Endothelial cell of umbilical vein (primary cell): ENCODE data around the gene MFAP4. TPM values are rescaled to one million over a fixed set of nuclear protein-coding genes. Genes with fewer than 3 reads are reported as not detected.

ENCODE experiments used
- BruUV-seq: library from RNA; stranded (reverse); fragments of 400-500 nt; replicated peaks from 2 replicates; lab custom pipeline; 2021; lab: Mats Ljungman, UMichigan
- CTCF ChIA-PET: fragments of 300-600, 350-600 bp; sonication (Branson Sonifier 250); formaldehyde crosslinking; loops from one replicate; lab custom pipeline; 2021; ENCODE audit warnings: antibody characterized with exemption, inconsistent platforms; lab: Charles Lee
- POLR2A ChIA-PET: fragments of 300-600, 350-600 bp; sonication (Branson Sonifier 250); formaldehyde crosslinking; loops from one replicate; lab custom pipeline; 2021; ENCODE audit warnings: antibody characterized with exemption, inconsistent platforms; lab: Charles Lee
- DNase-seq: peaks from one replicate; pipeline ENCODE4 v3.0.0-alpha.2; 2011; ENCODE audit warnings: low read depth, low spot score
- FAIRE-seq: peaks from 2 replicates; lab custom pipeline; 2011; peaks lifted over from hg19 to GRCh38; lab: Jason Lieb, UNC
- H2AFZ ChIP-seq: 2 replicates; pipeline ENCODE4 v1.6.0; 2012; ENCODE audit warnings: low read depth, low read length, control low read depth, inconsistent platforms
- H3K27ac ChIP-seq: 2 replicates; pipeline ENCODE4 v1.5.1; 2011; ENCODE audit warnings: low read depth, mild to moderate bottlenecking, control low read depth, low read length, moderate library complexity; ENCODE audit not compliant: insufficient read depth
- H3K27me3 ChIP-seq, 2 experiments: 2 replicates each; pipeline versions ENCODE4 v1.6.0 to v1.6.1; 2011; ENCODE audit warnings: low read length in 2 of 2, mixed read lengths in 1 of 2; ENCODE audit not compliant: control insufficient read depth in 2 of 2, insufficient read depth in 2 of 2
- H3K36me3 ChIP-seq, 2 experiments: 2 replicates in 1 of 2; 3 replicates in 1 of 2; pipeline ENCODE4 v1.5.1; 2011; ENCODE audit warnings: low read length in 2 of 2, mild to moderate bottlenecking in 1 of 2, moderate library complexity in 1 of 2; ENCODE audit not compliant: control insufficient read depth in 2 of 2, insufficient read depth in 2 of 2; ENCODE audit errors: extremely low read depth in 1 of 2
- H3K4me1 ChIP-seq: 3 replicates; pipeline ENCODE4 v1.5.1; 2011; ENCODE audit warnings: mild to moderate bottlenecking, low read length; ENCODE audit not compliant: control insufficient read depth, insufficient read depth; ENCODE audit errors: extremely low read depth
- H3K4me2 ChIP-seq: 2 replicates; pipeline ENCODE4 v1.6.1; 2011; ENCODE audit warnings: low read length, control low read depth, mixed read lengths; ENCODE audit not compliant: insufficient read depth
- H3K4me3 ChIP-seq, 3 experiments: fragments of 200-600 bp in 1 of 3; sonication (generic), shearing (Covaris generic) in 1 of 3; replicated peaks in 1 of 3; 2 replicates each; pipeline ENCODE4 v1.5.1; 2011 to 2016; ENCODE audit warnings: control low read depth in 3 of 3, low read length in 3 of 3, mild to moderate bottlenecking in 2 of 3, inconsistent platforms in 1 of 3, low read depth in 1 of 3, moderate library complexity in 1 of 3; ENCODE audit not compliant: insufficient read depth in 1 of 3
- H3K79me2 ChIP-seq: 2 replicates; pipeline ENCODE4 v1.6.0; 2012; ENCODE audit warnings: low read length, inconsistent platforms; ENCODE audit not compliant: control insufficient read depth, insufficient read depth
- H3K9ac ChIP-seq: replicated peaks from 2 replicates; pipeline ENCODE3; 2011; ENCODE audit warnings: low read length, control low read depth; ENCODE audit not compliant: insufficient read depth; ENCODE audit errors: extremely low read depth
- H3K9me1 ChIP-seq: replicated peaks from 3 replicates; pipeline ENCODE4 v1.6.0; 2011; ENCODE audit warnings: mild to moderate bottlenecking, low read length; ENCODE audit not compliant: control insufficient read depth, insufficient read depth; ENCODE audit errors: extremely low read depth
- H3K9me3 ChIP-seq: replicated peaks from 2 replicates; pipeline ENCODE4 v1.5.1; 2012; ENCODE audit warnings: low read length, inconsistent platforms; ENCODE audit not compliant: control insufficient read depth, insufficient read depth
- H4K20me1 ChIP-seq: replicated peaks from 2 replicates; pipeline ENCODE3; 2011; ENCODE audit warnings: mild to moderate bottlenecking, low read length; ENCODE audit not compliant: control insufficient read depth, insufficient read depth; ENCODE audit errors: extremely low read depth
- CTCF ChIP-seq, 2 donors: IDR thresholded peaks; 1 replicate in 1 of 2; 2 replicates in 1 of 2; pipeline ENCODE4 v1.5.1; 2011; ENCODE audit warnings: low read length in 2 of 2, mild to moderate bottlenecking in 2 of 2, moderate library complexity in 2 of 2, control low read depth in 1 of 2, inconsistent platforms in 1 of 2, low read depth in 1 of 2; ENCODE audit not compliant: insufficient read depth in 1 of 2; ENCODE audit errors: extremely low read depth in 1 of 2
- EZH2 ChIP-seq: IDR thresholded peaks from 2 replicates; pipeline ENCODE4 v1.6.1; 2012; ENCODE audit warnings: borderline replicate concordance, low read depth, mild to moderate bottlenecking, moderate library complexity, low read length, inconsistent platforms; ENCODE audit not compliant: severe bottlenecking
- FOS ChIP-seq: IDR thresholded peaks from 2 replicates; pipeline ENCODE4 v1.6.1; 2011; ENCODE audit warnings: mild to moderate bottlenecking, low read length, moderate library complexity, borderline replicate concordance; ENCODE audit not compliant: insufficient read depth
- GATA2 ChIP-seq: IDR thresholded peaks from 2 replicates; pipeline ENCODE4 v1.7.0; 2011; ENCODE audit warnings: low read depth, mild to moderate bottlenecking, moderate library complexity, mixed read lengths, low read length; ENCODE audit not compliant: insufficient read length, insufficient read depth
- JUN ChIP-seq: IDR thresholded peaks from 2 replicates; pipeline ENCODE4 v1.6.1; 2011; ENCODE audit warnings: borderline replicate concordance, low read depth; ENCODE audit not compliant: insufficient read length, insufficient read depth
- MAX ChIP-seq: IDR thresholded peaks from 2 replicates; pipeline ENCODE4 v1.6.1; 2011; ENCODE audit not compliant: insufficient read depth, insufficient read length
- MYC ChIP-seq: IDR thresholded peaks from one replicate; pipeline ENCODE4 v1.6.1; 2011; ENCODE audit warnings: mild to moderate bottlenecking, low read depth, low read length
- POLR2A ChIP-seq: IDR thresholded peaks from 2 replicates; pipeline ENCODE4 v1.6.1; 2012; ENCODE audit warnings: low read depth, mild to moderate bottlenecking, control low read depth, low read length
- POLR2AphosphoS5 ChIP-seq: IDR thresholded peaks from 2 replicates; pipeline ENCODE4 v1.6.1; 2012; ENCODE audit warnings: low read depth, mild to moderate bottlenecking, control low read depth, low read length, moderate library complexity; ENCODE audit not compliant: insufficient read depth
- dilution Hi-C: fragments of 300-500 bp; cut with MboI; formaldehyde crosslinking; loops from one replicate; pipeline ENCODE4 v1.15.0; 2019; ENCODE audit warnings: low sequenced_read_pairs; ENCODE audit not compliant: extremely low pct_ligation_motif_present
- intact Hi-C: fragments of 100-400 bp; cut with micrococcal nuclease; formaldehyde crosslinking; loops from one replicate; pipeline ENCODE4 v1.10.0; 2022
- polyA plus RNA-seq, 4 experiments: library from polyadenylated mRNA; depleted of rRNA in 3 of 4; stranded (reverse) in 3 of 4; unstranded in 1 of 4; fragments of >200 nt; gene quantifications; 2 replicates each; pipeline versions ENCODE4 v1.2.1 to v1.2.3, GENCODE V29; 2011 to 2012; ENCODE audit warnings: missing spikeins in 1 of 4
- total RNA-seq: library from RNA; stranded (reverse); gene quantifications from 2 replicates; pipeline ENCODE4 v1.2.3, GENCODE V29; 2021

Gene MFAP4
- total and polyA plus RNA-seq, 2 donors (not counting 3 experiments of a cell fraction or from before 2014, with no cell fraction given): not detected

GRCh38 chr17:19359151-19359550 is 27.8 kb downstream of the MFAP4 start:
- no peak for FAIRE-seq
- Histone ChIP-seq H3K4me2 (no peak overlapping the region), H3K4me3 (no peak overlapping the region), H4K20me1 (no peaks in the 10 kb centered on the region), H2AFZ (no peak overlapping the region), H3K27ac (no peak overlapping the region), H3K9ac (no peak overlapping the region), H3K9me1 (no peaks in the 10 kb centered on the region), H3K36me3 (peaks cover 0 to 2% of the 10 kb centered on the region in 2 experiments), H3K9me3 (no peaks in the 10 kb centered on the region), H3K27me3 (no peaks in the 10 kb centered on the region), H3K4me1 (peaks cover 8% of the 10 kb centered on the region), H3K79me2 (no peaks in the 10 kb centered on the region)
- ChIA-PET CTCF (no interaction called here), POLR2A (no interaction called here)
- TF ChIP-seq CTCF (IDR thresholded peaks at IDR 0.05; ENCODE audit: extremely low read depth in 1 of 2, insufficient read depth in 1 of 2, low read depth in 1 of 2, low read length in 2 of 2) (no peak), MAX (no peak), FOS (no peak), GATA2 (no peak), POLR2A (no peak), POLR2AphosphoS5 (no peak), MYC (no peak), JUN (no peak), EZH2 (no peak)
- no peak for DNase-seq
- intact Hi-C loops: no loop called here
- BruUV-seq: no TSS peak
- dilution Hi-C loops: no loop called here
